Endothelial cell (in vitro differentiated cells): ENCODE results near the gene PAF1. TPM values are rescaled to one million over a fixed set of nuclear protein-coding genes. Genes with fewer than 3 reads are reported as not detected.

Source experiments
- DNase-seq: peaks from one replicate; pipeline ENCODE4 v3.0.0; 2021; ENCODE audit warnings: low spot score
- H3K27ac Mint-ChIP-seq: one replicate; pipeline ENCODE4 v1.8.0; 2021; ENCODE audit warnings: mixed read lengths, inconsistent platforms; ENCODE audit not compliant: unreplicated experiment
- H3K27me3 Mint-ChIP-seq: one replicate; pipeline ENCODE4 v1.8.0; 2021; ENCODE audit warnings: mild to moderate bottlenecking, moderate library complexity, mixed read lengths, inconsistent platforms; ENCODE audit not compliant: unreplicated experiment
- H3K36me3 Mint-ChIP-seq: one replicate; pipeline ENCODE4 v1.8.0; 2021; ENCODE audit warnings: mild to moderate bottlenecking, low read depth, mixed read lengths, inconsistent platforms; ENCODE audit not compliant: unreplicated experiment
- H3K4me1 Mint-ChIP-seq: one replicate; pipeline ENCODE4 v1.8.0; 2021; ENCODE audit warnings: mild to moderate bottlenecking, mixed read lengths, inconsistent platforms; ENCODE audit not compliant: unreplicated experiment
- H3K4me3 Mint-ChIP-seq: one replicate; pipeline ENCODE4 v1.8.0; 2021; ENCODE audit warnings: mild to moderate bottlenecking, mixed read lengths, inconsistent platforms; ENCODE audit not compliant: unreplicated experiment
- H3K9me3 Mint-ChIP-seq: one replicate; pipeline ENCODE4 v1.8.0; 2021; ENCODE audit warnings: mixed read lengths, inconsistent platforms; ENCODE audit not compliant: unreplicated experiment
- total RNA-seq: library from RNA; stranded (reverse); fragmentation: NEBNext Ultra II Directional; extraction: Animal tissue kit (Norgen Biotek cat#: 25700); gene quantifications from one replicate; pipeline ENCODE4 v1.2.1, GENCODE V29; 2021; ENCODE audit not compliant: unreplicated experiment
- TF ChIP-seq, protein P1 (sequence below): fragments of 200-600 bp; sonication (generic); IDR thresholded peaks from one replicate; pipeline ENCODE4 v1.5.0; 2021; ENCODE audit warnings: antibody characterized with exemption; ENCODE audit not compliant: unreplicated experiment

The PAF1 gene
- total RNA-seq, 1 donor from 2014 or later: 31.7 TPM

DNA sequence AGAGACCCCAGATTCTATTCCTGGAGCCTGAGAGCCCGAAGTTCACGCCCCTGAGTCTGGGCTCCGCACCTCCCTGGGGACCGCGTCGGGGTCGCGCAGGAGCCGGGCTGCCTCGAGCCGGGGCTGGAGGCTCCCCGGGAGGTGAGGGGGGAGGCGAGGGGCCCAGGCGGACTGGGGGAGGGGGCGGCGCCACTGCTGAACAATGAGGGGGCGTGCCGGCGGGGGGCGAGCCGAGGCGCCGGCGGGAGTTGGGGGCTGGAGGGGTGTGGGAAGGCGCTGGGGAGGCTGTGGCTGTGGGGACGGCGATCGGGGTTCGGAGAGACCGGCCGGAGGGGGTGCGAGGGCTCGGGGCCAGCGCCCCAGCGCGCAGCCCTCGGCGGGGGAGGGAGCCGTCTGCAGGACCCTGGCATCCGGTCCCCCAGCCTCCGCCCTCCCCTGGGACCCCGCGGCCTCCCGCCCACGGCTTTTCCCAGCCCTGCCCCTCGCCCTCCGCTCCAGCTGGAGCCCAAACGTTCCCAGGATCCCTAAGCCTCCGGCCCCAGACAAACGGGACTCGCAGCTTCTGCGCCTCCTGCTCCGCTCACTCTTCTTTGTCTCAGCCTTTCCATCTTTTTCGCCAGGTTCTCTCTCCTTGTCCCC is 22.5 kb upstream of the PAF1 start:
- H3K9me3 Mint-ChIP-seq: no peaks in the 10 kb centered on the region
- TF ChIP-seq, protein P1, sequence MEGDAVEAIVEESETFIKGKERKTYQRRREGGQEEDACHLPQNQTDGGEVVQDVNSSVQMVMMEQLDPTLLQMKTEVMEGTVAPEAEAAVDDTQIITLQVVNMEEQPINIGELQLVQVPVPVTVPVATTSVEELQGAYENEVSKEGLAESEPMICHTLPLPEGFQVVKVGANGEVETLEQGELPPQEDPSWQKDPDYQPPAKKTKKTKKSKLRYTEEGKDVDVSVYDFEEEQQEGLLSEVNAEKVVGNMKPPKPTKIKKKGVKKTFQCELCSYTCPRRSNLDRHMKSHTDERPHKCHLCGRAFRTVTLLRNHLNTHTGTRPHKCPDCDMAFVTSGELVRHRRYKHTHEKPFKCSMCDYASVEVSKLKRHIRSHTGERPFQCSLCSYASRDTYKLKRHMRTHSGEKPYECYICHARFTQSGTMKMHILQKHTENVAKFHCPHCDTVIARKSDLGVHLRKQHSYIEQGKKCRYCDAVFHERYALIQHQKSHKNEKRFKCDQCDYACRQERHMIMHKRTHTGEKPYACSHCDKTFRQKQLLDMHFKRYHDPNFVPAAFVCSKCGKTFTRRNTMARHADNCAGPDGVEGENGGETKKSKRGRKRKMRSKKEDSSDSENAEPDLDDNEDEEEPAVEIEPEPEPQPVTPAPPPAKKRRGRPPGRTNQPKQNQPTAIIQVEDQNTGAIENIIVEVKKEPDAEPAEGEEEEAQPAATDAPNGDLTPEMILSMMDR: no peak
- peaks cover 30% of the 10 kb centered on the region for H3K27me3 Mint-ChIP-seq
- peak overlapping the region; percentile 95 for H3K27ac Mint-ChIP-seq
- peaks cover 22% of the 10 kb centered on the region for H3K36me3 Mint-ChIP-seq
- H3K4me1 Mint-ChIP-seq: peaks cover 36% of the 10 kb centered on the region
- peak overlapping the region; percentile 99 for H3K4me3 Mint-ChIP-seq
- peak; percentile 70 for DNase-seq

DNA sequence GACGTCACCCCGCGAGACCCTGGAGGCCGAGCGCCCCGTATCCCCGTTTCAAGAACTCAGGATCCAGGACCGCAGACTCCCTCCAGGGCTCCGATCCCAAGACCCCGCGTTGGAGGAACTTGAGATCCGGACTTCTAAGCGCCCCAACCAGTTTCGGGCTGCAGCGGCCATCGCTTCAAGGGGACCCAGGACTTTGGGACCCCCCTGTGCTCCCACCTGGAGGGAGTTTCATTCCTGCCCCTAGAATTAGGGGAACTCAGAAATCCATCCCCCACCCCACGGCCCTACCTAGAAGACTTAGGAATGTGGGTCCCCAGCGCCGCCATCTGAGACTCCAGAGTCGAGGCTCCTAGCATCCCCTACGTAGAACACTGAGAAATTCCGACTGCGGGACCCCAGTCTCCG is 22.0 kb upstream of the PAF1 start:
- Mint-ChIP-seq H3K4me3 (peak overlapping the region; percentile 92), H3K9me3 (no peaks in the 10 kb centered on the region), H3K4me1 (peaks cover 36% of the 10 kb centered on the region), H3K27ac (peak overlapping the region; percentile 89), H3K27me3 (peaks cover 32% of the 10 kb centered on the region), H3K36me3 (peaks cover 22% of the 10 kb centered on the region)
- no peak for DNase-seq
- TF ChIP-seq, protein P1: peak; percentile 52

DNA sequence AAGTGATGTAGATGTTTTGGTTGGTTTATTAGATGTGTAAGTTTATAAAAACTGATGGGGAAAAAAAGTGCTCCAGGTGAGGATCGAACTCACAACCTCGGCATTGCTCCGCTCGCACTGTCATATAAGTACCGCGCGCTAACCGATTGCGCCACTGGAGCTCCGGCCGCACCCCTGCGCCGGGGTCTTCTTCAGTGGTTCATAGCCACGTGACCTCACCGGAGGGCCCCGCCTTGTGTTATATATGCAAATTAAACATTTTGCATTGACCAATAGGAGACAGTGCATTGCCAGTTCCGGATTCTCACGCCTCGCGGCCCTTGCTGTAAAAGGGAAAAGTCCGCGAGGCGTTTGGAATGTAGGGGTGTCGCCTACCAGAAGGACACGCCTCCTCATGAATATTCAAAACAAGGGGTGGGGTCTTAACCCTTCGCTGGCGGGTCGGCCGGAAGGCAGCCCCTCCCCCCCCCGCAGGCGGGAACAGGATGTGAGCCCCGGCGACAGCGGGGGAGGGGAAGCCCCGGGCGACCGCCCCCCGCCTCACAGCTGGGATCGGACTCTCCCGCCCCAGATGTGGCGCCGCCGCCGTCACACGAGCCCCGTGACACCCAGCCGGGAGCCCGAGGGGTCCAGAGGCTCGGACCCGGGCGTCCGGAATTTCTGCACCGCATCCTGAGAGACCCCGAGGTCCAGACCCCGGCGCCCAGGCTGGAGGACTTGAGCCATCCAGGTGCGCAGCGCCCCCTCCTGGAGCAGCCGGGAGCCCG is 21.4 kb upstream of the PAF1 start, which contains the start of gene PLEKHG2:
Gene PLEKHG2 (plus strand): TSS at position 570 of the 767 bp plus-strand sequence. CDS start 1,418 bp downstream, outside the sequence.
- no peaks in the 10 kb centered on the region for H3K9me3 Mint-ChIP-seq

DNA sequence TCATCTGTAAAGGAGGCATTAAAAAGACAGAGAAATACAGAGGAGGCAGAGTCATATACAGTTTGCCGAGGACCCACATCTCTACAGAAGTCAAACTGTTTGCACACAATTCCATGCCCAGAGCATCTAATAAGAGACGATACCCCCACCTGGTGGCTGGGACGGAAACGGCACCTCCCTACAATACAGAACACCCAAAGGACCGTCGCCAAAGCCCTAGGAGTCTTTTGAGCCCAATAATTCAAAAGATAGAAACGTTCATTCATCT is 20.9 kb upstream of the PAF1 start:
- Mint-ChIP-seq H3K27me3 (peaks cover 31% of the 10 kb centered on the region), H3K9me3 (no peaks in the 10 kb centered on the region), H3K4me1 (peaks cover 36% of the 10 kb centered on the region), H3K4me3 (peak overlapping the region; percentile 90), H3K27ac (peak overlapping the region; percentile 84), H3K36me3 (peaks cover 22% of the 10 kb centered on the region)
- peak; percentile 82 for DNase-seq
- TF ChIP-seq, protein P1: peak; percentile 69

More for the DNA sequence above, 21.4 kb upstream of the PAF1 start, which contains the start of gene PLEKHG2:
- Mint-ChIP-seq H3K36me3 (peaks cover 22% of the 10 kb centered on the region), H3K4me1 (peaks cover 36% of the 10 kb centered on the region), H3K27me3 (peaks cover 31% of the 10 kb centered on the region), H3K27ac (peak within 1 kb of the TSS; percentile 89), H3K4me3 (peak within 1 kb of the TSS; percentile 99)
- DNase-seq: peak; percentile 98
- TF ChIP-seq, protein P1: peak; percentile 91
